IPS-18a (cell line): ENCODE measurements around the gene FARP2.
"Not testable (repeated sequence)": the region's sequence is repeated elsewhere in the genome, so short reads cannot be mapped to it uniquely, and the experiment has no call there.

Source experiments
- H3K27ac ChIP-seq: one replicate; pipeline ENCODE4 v1.5.1; 2013; ENCODE audit warnings: low read length
- H3K27me3 ChIP-seq: one replicate; pipeline ENCODE4 v1.6.1; 2013; ENCODE audit warnings: mild to moderate bottlenecking, low read length; ENCODE audit not compliant: control insufficient read depth, insufficient read depth
- H3K36me3 ChIP-seq: one replicate; pipeline ENCODE4 v1.6.1; 2013; ENCODE audit warnings: low read depth, low read length; ENCODE audit not compliant: control insufficient read depth
- H3K4me1 ChIP-seq: one replicate; pipeline ENCODE4 v1.6.1; 2013; ENCODE audit warnings: low read depth, low read length; ENCODE audit not compliant: control insufficient read depth
- H3K4me3 ChIP-seq: one replicate; pipeline ENCODE4 v1.5.1; 2013; ENCODE audit warnings: low read length
- H3K9ac ChIP-seq: one replicate; pipeline ENCODE4 v1.6.1; 2013; ENCODE audit warnings: mild to moderate bottlenecking, low read length, moderate library complexity
- H3K9me3 ChIP-seq: one replicate; pipeline ENCODE4 v1.6.1; 2013; ENCODE audit warnings: low read depth, low read length; ENCODE audit not compliant: control insufficient read depth

FARP2 gene

DNA sequence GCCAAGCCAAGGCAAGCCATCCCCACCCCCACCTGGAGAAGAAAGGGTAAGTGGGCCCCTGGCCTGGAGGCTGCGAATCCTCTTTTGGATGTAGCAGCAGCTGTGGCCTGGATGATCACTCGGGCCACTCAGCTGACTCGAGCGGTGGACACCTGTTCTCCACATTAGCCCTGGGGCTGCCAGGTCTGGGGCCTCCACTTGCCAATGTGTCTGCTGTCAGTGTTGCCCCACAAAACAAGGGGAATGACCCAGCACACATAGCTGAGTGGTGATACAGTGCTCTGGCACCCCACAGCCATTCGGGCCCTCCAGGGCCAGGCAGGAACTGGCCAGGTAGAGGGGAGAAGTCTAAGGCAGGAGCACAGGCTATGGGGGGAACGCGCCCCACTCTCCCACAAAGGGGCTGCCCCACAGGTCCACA, 149.7 kb downstream of the FARP2 start:
- no peak overlapping the region for H3K4me3 ChIP-seq
- H3K9ac ChIP-seq = no peak overlapping the region
- H3K27ac ChIP-seq = no peak overlapping the region

GRCh38 chr2:241506317-241506716, 150.2 kb downstream of the FARP2 start:
- H3K27ac ChIP-seq, H3K9me3 ChIP-seq, H3K4me3 ChIP-seq, H3K9ac ChIP-seq, H3K36me3 ChIP-seq: not testable (repeated sequence)
- H3K27me3 ChIP-seq = peaks cover 11% of the 10 kb centered on the region
- H3K4me1 ChIP-seq = peaks cover 11% of the 10 kb centered on the region

More for the DNA sequence above, 149.7 kb downstream of the FARP2 start:
- peaks cover 11% of the 10 kb centered on the region for H3K4me1 ChIP-seq
- peaks cover 8% of the 10 kb centered on the region for H3K36me3 ChIP-seq
- H3K27me3 ChIP-seq = peaks cover 11% of the 10 kb centered on the region
- H3K9me3 ChIP-seq = no peaks in the 10 kb centered on the region

DNA sequence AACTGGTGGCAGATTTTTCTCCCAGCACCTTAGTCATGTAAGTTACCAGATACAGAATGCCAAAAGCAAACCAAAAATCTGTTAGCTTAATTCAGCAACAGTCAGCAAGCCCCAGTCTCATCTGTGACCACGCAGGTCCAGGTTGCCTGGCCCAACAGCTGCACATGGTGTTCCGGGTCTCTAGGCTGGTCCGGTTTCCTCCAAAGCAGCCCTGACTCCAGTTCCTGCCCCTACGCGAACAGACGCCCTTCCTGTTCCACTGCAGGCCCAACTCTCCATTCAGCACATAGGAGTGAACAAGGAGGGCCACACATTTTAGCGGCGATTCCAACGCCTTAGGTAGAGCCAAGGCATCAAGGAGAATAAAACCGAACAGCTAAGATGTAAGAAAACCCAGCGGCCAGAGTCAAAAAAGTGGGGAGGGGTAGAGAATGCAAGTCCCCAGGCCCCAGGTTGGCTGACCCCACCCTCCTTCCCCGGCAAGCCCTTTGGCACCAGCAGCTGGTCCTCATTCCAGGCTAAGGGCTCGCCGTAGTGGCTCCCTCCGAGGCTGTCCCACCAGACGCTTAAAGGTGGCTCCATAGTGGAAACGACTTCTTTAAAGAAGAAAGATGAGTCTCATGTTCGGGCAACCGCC, 150.8 kb downstream of the FARP2 start:
- H3K9me3 ChIP-seq = no peaks in the 10 kb centered on the region
- H3K4me1 ChIP-seq = peaks cover 11% of the 10 kb centered on the region
- H3K9ac ChIP-seq = peak overlapping the region; percentile 62
- H3K27ac ChIP-seq = no peak overlapping the region
- H3K4me3 ChIP-seq = peak overlapping the region; percentile 77
- H3K36me3 ChIP-seq = peaks cover 3% of the 10 kb centered on the region
- peaks cover 11% of the 10 kb centered on the region for H3K27me3 ChIP-seq

DNA sequence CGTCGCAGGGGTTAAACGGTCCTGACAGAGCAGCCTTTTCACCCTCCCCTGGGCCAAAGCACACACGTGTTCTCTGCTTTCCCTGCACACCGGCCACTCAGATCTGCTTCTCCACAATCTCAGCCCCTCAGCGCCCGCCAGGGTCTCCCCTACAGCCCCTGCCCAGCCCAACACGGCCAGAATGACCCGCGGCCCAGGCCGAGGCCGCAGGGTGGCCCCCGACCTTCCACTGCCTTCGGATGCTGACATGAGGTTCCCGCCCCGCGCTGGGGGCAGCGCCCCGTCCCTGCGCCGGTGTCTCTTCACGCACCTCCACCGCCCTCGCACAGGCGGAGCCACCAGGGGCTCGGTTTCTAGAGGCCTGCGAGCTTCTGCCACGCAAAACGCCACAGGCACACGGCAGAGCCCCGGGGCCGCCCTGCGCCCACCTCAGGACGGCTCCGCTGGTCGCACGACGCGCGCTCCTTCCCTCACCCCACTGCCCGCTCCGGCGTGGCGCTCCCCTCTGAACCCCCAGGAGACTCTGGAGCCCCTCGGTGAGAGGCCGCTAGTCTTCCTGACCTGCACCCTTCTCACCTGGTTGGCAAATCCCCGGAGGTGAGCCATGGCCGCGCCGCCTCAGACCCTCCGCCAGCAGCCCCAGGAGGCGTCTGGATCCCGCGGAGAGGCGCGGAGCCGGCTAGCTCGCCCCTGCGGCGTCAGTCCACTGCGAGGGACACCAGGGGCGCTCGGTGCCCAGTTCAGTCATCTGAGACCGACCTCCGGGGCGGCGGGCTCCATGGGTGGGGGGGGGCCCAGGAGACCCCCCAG, 151.6 kb downstream of the FARP2 start:
- H3K27ac ChIP-seq = no peak overlapping the region
- H3K4me1 ChIP-seq = peaks cover 11% of the 10 kb centered on the region
- peaks cover 11% of the 10 kb centered on the region for H3K27me3 ChIP-seq
- peak overlapping the region; percentile 62 for H3K9ac ChIP-seq
- no peaks in the 10 kb centered on the region for H3K9me3 ChIP-seq
- peak overlapping the region; percentile 77 for H3K4me3 ChIP-seq
- peaks cover 3% of the 10 kb centered on the region for H3K36me3 ChIP-seq

GRCh38 chr2:241508240-241509154, 152.4 kb downstream of the FARP2 start, which contains the start of gene STK25:
STK25 (minus strand) TSS chr2:241508584; CDS start chr2:241508035, 549 bp downstream.
- Histone ChIP-seq H3K9ac (peak within 1 kb of the TSS; percentile 62), H3K4me1 (peaks cover 11% of the 10 kb centered on the region), H3K27me3 (peaks cover 11% of the 10 kb centered on the region), H3K4me3 (peak within 1 kb of the TSS; percentile 77), H3K27ac (no peak within 1 kb of the TSS), H3K9me3 (no peaks in the 10 kb centered on the region), H3K36me3 (peaks cover 3% of the 10 kb centered on the region)

- Histone ChIP-seq H3K9me3 (no peaks in the 10 kb centered on the region), H3K27ac (no peak overlapping the region), H3K4me3 (peak overlapping the region; percentile 75), H3K4me1 (peaks cover 11% of the 10 kb centered on the region), H3K9ac (peak overlapping the region; percentile 58), H3K27me3 (peaks cover 11% of the 10 kb centered on the region), H3K36me3 (no peaks in the 10 kb centered on the region)
Observed at GRCh38 chr2:241509155-241509784, 153.2 kb downstream of the FARP2 start.

GRCh38 chr2:241511091-241511741, 155.1 kb downstream of the FARP2 start:
- Histone ChIP-seq H3K27ac (no peak overlapping the region), H3K27me3 (peaks cover 11% of the 10 kb centered on the region), H3K9ac (no peak overlapping the region), H3K4me1 (peaks cover 11% of the 10 kb centered on the region), H3K4me3 (no peak overlapping the region), H3K9me3 (no peaks in the 10 kb centered on the region), H3K36me3 (no peaks in the 10 kb centered on the region)

- Histone ChIP-seq H3K9me3 (no peaks in the 10 kb centered on the region), H3K4me3 (no peak overlapping the region), H3K36me3 (no peaks in the 10 kb centered on the region)
Observed at GRCh38 chr2:241514553-241514952, 158.5 kb downstream of the FARP2 start.

GRCh38 chr2:241514986-241515737, 159.1 kb downstream of the FARP2 start:
- Histone ChIP-seq H3K9me3 (no peaks in the 10 kb centered on the region), H3K27me3 (no peaks in the 10 kb centered on the region), H3K27ac (no peak overlapping the region), H3K9ac (no peak overlapping the region), H3K36me3 (no peaks in the 10 kb centered on the region), H3K4me1 (no peaks in the 10 kb centered on the region), H3K4me3 (no peak overlapping the region)

More at GRCh38 chr2:241514553-241514952, 158.5 kb downstream of the FARP2 start:
- peaks cover 4% of the 10 kb centered on the region for H3K27me3 ChIP-seq
- H3K9ac ChIP-seq = no peak overlapping the region
- no peak overlapping the region for H3K27ac ChIP-seq
- no peaks in the 10 kb centered on the region for H3K4me1 ChIP-seq

- Histone ChIP-seq H3K4me3 (no peak overlapping the region), H3K4me1 (no peaks in the 10 kb centered on the region), H3K9me3 (no peaks in the 10 kb centered on the region), H3K9ac (no peak overlapping the region), H3K27me3 (no peaks in the 10 kb centered on the region), H3K27ac (no peak overlapping the region), H3K36me3 (no peaks in the 10 kb centered on the region)
Observed at GRCh38 chr2:241516520-241516965, 160.5 kb downstream of the FARP2 start.
